ENCODE measurements around the gene ITPRIPL2.

Gene ITPRIPL2

DNA sequence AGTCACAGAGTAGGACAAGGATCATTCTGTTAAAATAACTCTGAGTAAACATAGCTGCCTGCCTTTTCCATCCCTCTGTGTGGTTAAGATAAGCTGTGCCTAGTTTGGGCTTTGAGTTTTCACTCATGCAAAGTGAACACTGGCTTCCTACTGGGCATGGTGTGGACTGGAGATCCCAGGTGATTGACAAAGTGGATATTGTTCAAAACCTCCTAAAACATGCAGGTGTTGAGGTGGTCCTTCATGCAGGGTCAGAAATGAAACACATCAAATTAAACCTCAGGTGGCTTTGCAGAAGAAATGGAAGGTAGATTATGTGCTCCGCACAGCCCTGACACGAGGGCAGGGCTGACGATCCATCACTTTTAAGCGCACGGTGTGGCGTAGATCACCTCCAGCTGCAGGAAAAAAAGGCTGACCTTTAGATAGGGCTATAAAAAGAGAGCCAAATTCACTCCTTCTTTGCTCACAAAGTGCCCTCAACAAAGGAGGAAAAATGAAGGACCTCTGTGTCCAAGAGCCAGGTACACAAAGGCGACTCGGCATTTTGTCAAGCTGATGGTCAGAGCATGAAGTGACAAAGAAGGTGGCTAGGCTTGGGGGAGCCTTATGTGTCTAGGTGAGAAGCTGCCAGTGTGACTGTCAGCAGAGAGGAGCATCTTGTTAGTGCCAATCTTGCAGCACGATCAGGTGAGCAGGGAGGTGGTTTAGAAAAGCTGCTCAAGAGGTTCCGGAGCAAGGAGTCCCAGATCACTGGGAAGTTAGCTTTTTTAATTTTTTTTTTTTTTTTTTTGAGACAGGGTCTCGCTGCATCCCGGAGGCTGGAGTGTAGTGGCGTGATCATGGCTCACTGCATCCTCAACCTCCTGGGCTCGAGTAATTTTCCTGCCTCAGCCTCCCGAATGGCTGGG, 19.9 kb upstream of the ITPRIPL2 start:
- DNase-seq (ENCODE audit: low read depth) = no peak

GRCh38 chr16:19094542-19095365, 19.0 kb upstream of the ITPRIPL2 start:
- DNase-seq (ENCODE audit: low read depth) = no peak

DNA sequence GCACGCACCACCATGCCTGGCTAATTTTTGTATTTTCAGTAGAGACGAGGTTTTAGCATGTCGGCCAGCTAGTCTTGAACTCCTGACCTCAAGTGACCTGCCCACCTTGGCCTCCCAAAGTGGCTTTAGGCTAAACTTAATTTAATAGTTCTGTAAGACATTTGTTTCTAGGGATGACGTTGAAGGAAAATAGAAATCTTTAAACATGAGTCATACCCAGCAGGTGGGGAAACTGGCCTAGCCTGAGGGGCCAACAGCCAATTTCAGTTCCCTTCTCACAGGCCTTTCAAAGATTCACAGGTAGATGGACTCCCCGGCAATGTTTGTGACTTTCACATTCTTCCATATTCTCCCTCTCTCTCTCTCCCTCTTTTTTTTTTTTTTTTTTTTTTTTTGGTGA, 18.1 kb upstream of the ITPRIPL2 start:
- DNase-seq (ENCODE audit: low read depth) = no peak

DNA sequence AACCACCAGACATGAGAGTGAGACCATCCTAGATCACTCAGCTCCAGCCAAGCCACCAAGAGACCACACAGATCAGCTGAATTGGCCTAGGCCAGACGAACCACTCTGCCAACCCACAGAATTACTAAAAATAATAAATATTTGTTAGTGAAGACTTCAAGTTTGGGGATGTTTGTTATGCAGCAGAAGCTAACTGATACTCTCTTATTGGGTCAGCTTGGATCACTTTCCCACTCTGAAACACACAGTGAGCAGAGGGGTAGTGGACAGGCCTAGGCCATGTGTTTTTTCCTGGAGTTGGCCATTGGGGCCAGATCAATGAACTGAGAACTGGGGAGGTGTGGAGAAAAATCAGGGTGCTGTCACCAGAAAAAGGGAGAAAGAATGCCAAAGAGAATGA, 15.6 kb upstream of the ITPRIPL2 start:
- DNase-seq (ENCODE audit: low read depth) = no peak

- peak; percentile 62 for DNase-seq (ENCODE audit: low read depth)
Observed at GRCh38 chr16:19102187-19102872, 11.4 kb upstream of the ITPRIPL2 start.

- no peak for DNase-seq (ENCODE audit: low read depth)
Observed at GRCh38 chr16:19104607-19105006, 9.2 kb upstream of the ITPRIPL2 start.

GRCh38 chr16:19105131-19105530, 8.6 kb upstream of the ITPRIPL2 start:
- no peak for DNase-seq (ENCODE audit: low read depth)

DNA sequence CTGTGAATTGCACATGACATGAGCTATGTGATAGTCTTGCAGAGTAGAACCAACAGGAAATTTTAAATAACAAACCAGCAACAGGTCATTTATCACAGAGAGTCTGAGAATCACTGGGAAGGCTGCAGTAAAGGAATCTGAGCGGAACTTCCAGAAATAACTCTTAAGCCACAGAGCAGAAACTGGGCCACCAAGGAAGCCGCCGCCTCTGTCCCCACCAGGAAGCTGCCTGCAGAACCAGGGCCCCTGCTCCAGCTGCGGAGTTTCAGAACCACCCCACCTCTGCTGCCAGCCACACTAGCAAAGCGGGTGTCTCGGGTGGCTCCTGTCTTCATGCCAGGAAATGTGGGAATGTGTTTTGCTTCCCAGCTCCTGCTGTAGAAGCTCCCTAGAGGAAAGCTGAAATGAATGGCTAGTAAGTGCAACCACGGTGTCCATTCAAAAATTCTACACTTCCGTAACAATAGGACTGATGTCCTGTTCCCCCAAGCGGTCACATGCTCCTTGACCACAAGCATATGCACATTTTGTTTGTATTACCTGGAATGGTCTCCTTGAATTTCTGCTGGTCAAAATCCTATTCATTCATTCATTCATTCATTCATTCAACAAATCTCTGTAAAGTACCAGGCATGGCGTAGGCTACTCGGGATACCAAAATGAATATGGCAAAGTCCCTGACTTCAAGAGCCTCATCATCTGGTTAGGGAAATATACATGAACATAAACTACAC, 7.7 kb upstream of the ITPRIPL2 start:
- peak; percentile 37 for DNase-seq (ENCODE audit: low read depth)

- DNase-seq (ENCODE audit: low read depth) = no peak
Observed at GRCh38 chr16:19106625-19107020, 7.1 kb upstream of the ITPRIPL2 start.

GRCh38 chr16:19108409-19109287, 5.1 kb upstream of the ITPRIPL2 start:
- DNase-seq (ENCODE audit: low read depth) = no peak

DNA sequence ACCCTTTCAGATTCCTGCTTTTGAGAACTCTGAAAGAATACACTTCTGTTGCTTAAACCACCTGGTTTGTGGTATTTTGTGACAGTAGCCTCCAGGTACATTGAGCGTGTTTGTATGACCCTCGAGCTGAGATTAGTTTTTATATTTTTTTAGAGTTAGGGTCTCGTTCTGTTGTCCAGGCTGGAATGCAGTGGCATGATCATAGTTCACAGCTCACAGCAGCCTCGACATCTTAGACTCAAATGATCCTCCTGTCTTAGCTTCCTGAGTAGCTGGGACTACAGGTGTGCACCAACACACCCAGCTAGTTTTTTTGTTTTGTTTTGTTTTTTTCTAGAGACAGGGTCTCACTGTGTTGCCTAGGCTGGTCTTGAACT, 4.5 kb upstream of the ITPRIPL2 start:
- DNase-seq (ENCODE audit: low read depth) = no peak

- no peak for DNase-seq (ENCODE audit: low read depth)
Observed at GRCh38 chr16:19110537-19111360, 3.0 kb upstream of the ITPRIPL2 start.

- no peak for DNase-seq (ENCODE audit: low read depth)
Observed at GRCh38 chr16:19112099-19112407, 1.7 kb upstream of the ITPRIPL2 start.

DNA sequence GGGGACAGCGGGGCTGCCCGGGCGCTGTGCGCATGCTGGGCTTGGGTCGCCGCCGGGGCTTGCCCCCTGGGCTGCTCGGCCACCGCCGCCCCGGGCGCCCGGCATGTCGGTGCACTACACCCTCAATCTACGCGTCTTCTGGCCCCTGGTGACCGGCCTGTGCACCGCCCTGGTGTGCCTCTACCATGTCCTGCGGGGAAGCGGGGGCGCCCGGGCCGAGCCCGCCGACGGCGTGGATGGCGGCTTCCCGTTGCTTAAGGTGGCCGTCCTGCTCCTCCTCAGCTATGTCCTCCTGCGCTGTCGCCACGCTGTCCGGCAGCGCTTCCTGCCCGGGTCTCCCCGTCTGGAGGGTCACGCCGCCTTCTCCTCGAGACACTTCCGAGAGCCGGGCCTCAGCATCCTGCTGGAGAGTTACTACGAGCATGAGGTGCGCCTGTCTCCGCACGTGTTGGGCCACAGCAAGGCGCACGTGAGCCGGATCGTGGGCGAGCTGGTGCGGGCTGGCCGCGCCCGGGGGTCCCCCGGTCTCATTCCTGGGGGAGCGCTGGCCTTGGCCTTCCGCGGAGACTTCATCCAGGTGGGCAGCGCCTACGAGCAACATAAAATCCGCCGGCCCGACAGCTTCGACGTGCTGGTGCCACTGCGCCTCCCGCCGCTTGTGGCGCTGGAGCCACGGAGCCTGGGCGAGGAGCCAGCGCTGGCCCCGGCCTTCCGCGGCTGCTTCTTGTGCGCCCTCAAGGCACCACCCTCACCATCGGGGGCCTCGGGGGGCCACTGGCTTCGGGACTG, 789 bp downstream of the ITPRIPL2 start:
- DNase-seq (ENCODE audit: low read depth) = peak; percentile 72

GRCh38 chr16:19115148-19116021, 1.6 kb downstream of the ITPRIPL2 start:
- DNase-seq (ENCODE audit: low read depth) = no peak

GRCh38 chr16:19116711-19117449, 3.1 kb downstream of the ITPRIPL2 start:
- peak; percentile 38 for DNase-seq (ENCODE audit: low read depth)

GRCh38 chr16:19118938-19119431, 5.2 kb downstream of the ITPRIPL2 start:
- DNase-seq (ENCODE audit: low read depth) = peak; percentile 94
